ENCODE results near the gene SCRN2. TPM values are rescaled to one million over a fixed set of nuclear protein-coding genes. Genes with fewer than 3 reads are reported as not detected.

The SCRN2 gene
- total and polyA plus RNA-seq, 2 of the 8 experiments (the other 6 are each of a cell fraction or from before 2014, with no cell fraction given), result 24.4 to 42.3 TPM

DNA sequence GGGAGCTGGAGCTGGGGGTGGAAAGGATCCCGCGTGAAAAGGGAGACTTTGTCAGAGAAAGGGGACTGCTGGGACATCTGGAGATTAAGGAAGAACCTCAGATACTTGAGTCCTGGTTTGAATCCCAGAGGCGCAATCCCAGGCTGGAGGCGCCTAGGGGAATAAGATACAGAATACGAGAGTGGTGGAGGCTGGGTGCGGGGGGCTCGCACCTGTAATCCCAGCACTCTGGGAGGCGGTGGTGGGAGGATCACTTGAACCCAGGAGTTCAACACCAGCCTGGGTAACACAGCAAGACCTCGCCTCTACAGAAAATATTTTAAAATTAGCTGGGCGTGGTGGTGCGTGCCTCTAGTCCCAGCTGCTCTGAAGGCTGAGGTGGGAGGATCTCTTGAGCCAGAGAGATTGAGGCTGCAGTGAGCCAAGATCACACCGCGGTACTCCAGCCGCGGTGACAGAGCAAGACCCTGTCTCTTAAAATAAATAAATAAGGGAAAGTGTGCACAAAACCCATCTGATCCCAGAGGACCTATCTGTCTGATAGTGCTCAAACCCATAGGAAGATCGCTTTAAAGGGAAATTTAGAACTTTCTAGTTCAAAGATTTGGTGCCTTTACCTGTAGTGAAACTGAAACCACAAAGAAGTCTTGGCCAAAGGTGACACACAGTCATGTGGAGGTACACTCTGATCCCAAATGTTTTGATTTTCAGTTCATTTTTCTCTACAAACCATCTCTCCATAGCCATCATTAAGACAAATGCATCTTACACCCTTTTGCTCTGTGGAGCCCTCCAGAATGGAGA is 617 bp upstream of the SCRN2 start:
- ChIA-PET POLR2A (ENCODE audit: partially characterized antibody) (interaction anchor here (1.5 to 12.4 kb wide), 5 partner anchors 9 to 59 kb away, joined by 4 to 134 read pairs (median 7); partner anchors contain the start of genes LRRC46, MRPL10, SP2 and SP6), CTCF (ENCODE audit: partially characterized antibody) (interaction anchor here (0.8 to 33.0 kb wide), 29 partner anchors 11 to 211 kb away, joined by 3 to 1206 read pairs (median 4); partner anchors contain the start of genes CDK5RAP3, LRRC46, MRPL10 and OSBPL7)
- Histone ChIP-seq H3K4me2 (ENCODE audit: insufficient read depth in 1 of 2, low read depth in 2 of 2, low read length in 2 of 2) (peak overlapping the region in 1 of 2 experiments; percentile 73; a peak in 2 of 4 replicates), H2BK120ac (replicated peaks; ENCODE audit: low read depth, low read length) (no peak overlapping the region), H3K23ac (ENCODE audit: insufficient read length) (no peak overlapping the region), H4K91ac (replicated peaks; ENCODE audit: insufficient read length, low read length) (no peak overlapping the region), H4K20me1 (replicated peaks in 1 of 2; ENCODE audit: control insufficient read depth in 1 of 2, insufficient read depth in 2 of 2, low read length in 2 of 2) (peaks cover 0 to 2% of the 10 kb centered on the region in 2 experiments), H3K18ac (ENCODE audit: extremely low read depth, low read length) (no peak overlapping the region), H2BK12ac (ENCODE audit: low read depth, low read length) (no peak overlapping the region), H3K4me1 (replicated peaks in 1 of 4; ENCODE audit: control insufficient read depth in 3 of 4, insufficient read depth in 4 of 4, low read length in 3 of 4) (peaks cover 0 to 24% (median 8%) of the 10 kb centered on the region in 4 experiments; a peak in 5 of 7 replicates), H2BK5ac (ENCODE audit: low read depth, low read length) (no peak overlapping the region), H2AFZ (ENCODE audit: low read length) (no peak overlapping the region), H3K4me3 (ENCODE audit: extremely low read depth in 1 of 4, insufficient read depth in 2 of 4, low read depth in 3 of 4, low read length in 4 of 4) (peak overlapping the region in 1 of 4 experiments; percentile 82; a peak in 1 of 8 replicates), H3K23me2 (ENCODE audit: low read depth, low read length) (peaks cover 2% of the 10 kb centered on the region; the same call in 1 of the 2 replicates), H4K8ac (ENCODE audit: extremely low read depth, insufficient read depth, low read length) (0 out of 2 replicates have a peak overlapping the region, but pooled peaks have one; percentile 39), H3K79me1 (ENCODE audit: low read depth, low read length) (no peaks in the 10 kb centered on the region), H4K5ac (ENCODE audit: insufficient read length, low read depth, low read length) (no peak overlapping the region), H3K36me3 (ENCODE audit: control insufficient read depth in 2 of 4, insufficient read depth in 4 of 4, low read length in 3 of 4) (peaks cover 0 to 5% (median 0%) of the 10 kb centered on the region in 4 experiments; a peak in 1 of 8 replicates), H3K14ac (ENCODE audit: insufficient read length) (no peak overlapping the region), H2AK5ac (ENCODE audit: low read depth, low read length) (no peak overlapping the region), H3K79me2 (ENCODE audit: control insufficient read depth in 1 of 2, insufficient read depth in 2 of 2, low read length in 2 of 2) (no peaks in the 10 kb centered on the region), H3K9ac (replicated peaks in 1 of 4; ENCODE audit: extremely low read depth in 1 of 4, low read depth in 3 of 4, low read length in 3 of 4) (no peak overlapping the region), H3K4ac (replicated peaks; ENCODE audit: insufficient read length, low read depth, low read length) (no peak overlapping the region), H3K27me3 (replicated peaks in 1 of 4; ENCODE audit: control insufficient read depth in 3 of 4, extremely low read depth in 1 of 4, insufficient read depth in 3 of 4, low read length in 3 of 4) (peaks cover 7 to 25% (median 19%) of the 10 kb centered on the region in 4 experiments), H2BK20ac (ENCODE audit: low read length) (no peak overlapping the region), H2BK15ac (ENCODE audit: low read length) (no peak overlapping the region), H3K27ac (ENCODE audit: low read depth, low read length) (no peak overlapping the region), H3K9me3 (ENCODE audit: insufficient read depth in 2 of 2, low read depth in 1 of 2, low read length in 1 of 2) (no peaks in the 10 kb centered on the region), H3K56ac (replicated peaks; ENCODE audit: insufficient read length, low read depth, low read length) (no peak overlapping the region)
- no peak for DNase-seq (ENCODE audit: low read depth in 1 of 2, low spot score in 2 of 2)
- no peak for TF ChIP-seq POLR2AphosphoS5 (IDR thresholded peaks at IDR 0.05; ENCODE audit: low read depth, low read length)
- no peak for TF ChIP-seq SIX5 (IDR thresholded peaks at IDR 0.05; ENCODE audit: low read depth, low read length)
- peak; percentile 12; the same call in 1 of the 2 replicates for TF ChIP-seq SP4 (IDR thresholded peaks at IDR 0.05; ENCODE audit: low read length)
- TF ChIP-seq SIRT6 (IDR thresholded peaks at IDR 0.05; ENCODE audit: low read length), result no peak
- TF ChIP-seq GABPA (IDR thresholded peaks at IDR 0.05; ENCODE audit: borderline replicate concordance, insufficient read depth, low read length), result no peak
- no peak for TF ChIP-seq ATF3 (IDR thresholded peaks at IDR 0.05; ENCODE audit: insufficient read depth, low read depth, low read length)
- TF ChIP-seq RBBP5 (IDR thresholded peaks at IDR 0.05; ENCODE audit: borderline replicate concordance, low read depth, low read length), result no peak
- TF ChIP-seq TBP (IDR thresholded peaks at IDR 0.05; ENCODE audit: low read depth, low read length), result no peak
- no peak for TF ChIP-seq SUZ12 (IDR thresholded peaks at IDR 0.05; ENCODE audit: low read length)
- FAIRE-seq, result no peak
- WGBS, 2 experiments (ENCODE audit: extremely low coverage in 1 of 2, insufficient coverage in 1 of 2, insufficient read length in 1 of 2, insufficient replicate concordance in 2 of 2, low coverage in 1 of 2, low lambda C conversion rate in 2 of 2, missing lambda C conversion rate in 1 of 2), result 74% methylated on average over 16 of the region's 16 CpGs; no CpG with 5 or more reads in 1 of the 2 experiments

Data from H1 (cell line).